Measurements from ENCODE around the gene PCDHB2.
A peak's percentile ranks its signal among the peaks of the same experiment; 100 is the strongest.

DNA sequence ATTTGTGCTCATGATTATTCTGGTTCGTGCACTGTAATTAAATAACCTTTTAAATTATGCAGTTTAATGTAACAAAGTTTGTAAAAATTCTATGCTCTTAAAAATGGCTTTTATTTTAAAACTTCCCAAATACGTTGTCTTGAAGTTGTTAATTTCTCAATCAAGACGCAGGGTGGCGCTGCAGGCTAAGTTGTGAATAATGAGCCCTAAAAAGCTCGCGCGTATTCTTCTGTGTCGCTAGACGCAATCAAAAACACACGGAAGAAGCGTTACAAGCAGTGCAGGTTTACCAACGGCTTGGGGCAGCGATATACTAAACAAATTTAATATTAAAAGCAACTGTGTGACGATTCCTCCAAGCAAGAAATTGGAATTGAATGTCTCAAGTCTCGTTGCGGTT is 27.1 kb downstream of the PCDHB2 start, which contains the start of gene PCDHB4:
- TF ChIP-seq, protein P1, sequence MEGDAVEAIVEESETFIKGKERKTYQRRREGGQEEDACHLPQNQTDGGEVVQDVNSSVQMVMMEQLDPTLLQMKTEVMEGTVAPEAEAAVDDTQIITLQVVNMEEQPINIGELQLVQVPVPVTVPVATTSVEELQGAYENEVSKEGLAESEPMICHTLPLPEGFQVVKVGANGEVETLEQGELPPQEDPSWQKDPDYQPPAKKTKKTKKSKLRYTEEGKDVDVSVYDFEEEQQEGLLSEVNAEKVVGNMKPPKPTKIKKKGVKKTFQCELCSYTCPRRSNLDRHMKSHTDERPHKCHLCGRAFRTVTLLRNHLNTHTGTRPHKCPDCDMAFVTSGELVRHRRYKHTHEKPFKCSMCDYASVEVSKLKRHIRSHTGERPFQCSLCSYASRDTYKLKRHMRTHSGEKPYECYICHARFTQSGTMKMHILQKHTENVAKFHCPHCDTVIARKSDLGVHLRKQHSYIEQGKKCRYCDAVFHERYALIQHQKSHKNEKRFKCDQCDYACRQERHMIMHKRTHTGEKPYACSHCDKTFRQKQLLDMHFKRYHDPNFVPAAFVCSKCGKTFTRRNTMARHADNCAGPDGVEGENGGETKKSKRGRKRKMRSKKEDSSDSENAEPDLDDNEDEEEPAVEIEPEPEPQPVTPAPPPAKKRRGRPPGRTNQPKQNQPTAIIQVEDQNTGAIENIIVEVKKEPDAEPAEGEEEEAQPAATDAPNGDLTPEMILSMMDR (IDR thresholded peaks at IDR 0.05): peak in 5 of 7 experiments; percentile 37 to 61 (median 50)
- TF ChIP-seq POLR2A (IDR thresholded peaks at IDR 0.05): peak in 2 of 3 donors; percentile 37 to 39
